SH-SY5Y (cell line): ENCODE measurements around the gene TPCN1.

Source experiments
- GATA2 ChIP-seq: IDR thresholded peaks from 2 replicates; pipeline ENCODE4 v1.6.1; 2011; ENCODE audit warnings: mild to moderate bottlenecking, low read depth, low read length
- GATA3 ChIP-seq: IDR thresholded peaks from 2 replicates; pipeline ENCODE4 v1.6.1; 2011; ENCODE audit warnings: low read depth, mild to moderate bottlenecking, low read length, moderate library complexity

DNA sequence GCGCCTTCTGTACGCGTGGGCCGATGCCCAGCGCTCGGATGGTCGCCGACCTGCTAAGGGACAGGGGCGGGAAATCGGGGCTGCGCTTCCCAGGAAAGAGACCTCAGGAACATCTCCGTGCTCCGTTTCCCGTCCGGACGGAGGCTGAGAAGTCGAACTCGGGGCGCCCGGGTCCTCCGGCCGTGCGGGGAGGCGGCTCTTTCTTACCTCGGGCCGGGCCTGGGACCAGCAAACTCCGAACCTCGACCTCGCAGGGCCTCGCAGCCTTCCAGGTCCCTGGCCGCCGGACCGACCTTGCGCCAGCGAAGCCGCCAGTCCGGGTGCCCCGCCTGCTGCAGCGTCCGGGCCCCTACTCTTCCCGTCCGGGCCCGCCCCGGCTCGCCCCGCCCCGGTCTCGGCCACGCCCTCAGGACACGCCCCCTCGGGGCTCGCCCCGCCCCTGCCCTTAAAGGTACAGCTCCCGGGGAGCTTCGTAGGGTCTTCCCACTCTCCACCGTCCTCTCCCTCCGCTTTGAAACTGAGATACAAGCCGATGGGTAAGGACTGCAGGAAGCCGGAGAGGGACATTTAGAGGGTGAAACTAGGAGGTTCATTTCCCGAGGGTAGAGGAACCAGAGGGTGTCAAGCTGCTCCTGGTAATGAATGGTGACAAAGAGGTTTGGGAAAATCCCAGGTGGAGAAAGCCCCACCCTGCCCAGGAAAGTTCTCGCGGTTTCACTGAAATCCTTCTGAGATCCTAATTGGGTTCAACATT is 113.7 kb downstream of the TPCN1 start, which contains the start of gene SLC8B1:
- TF ChIP-seq GATA2 (no peak), GATA3 (no peak)
